Mucosa of gallbladder (tissue), 1 donor: ENCODE data around the gene TMPRSS6. TPM values are rescaled to one million over a fixed set of nuclear protein-coding genes. Genes with fewer than 3 reads are reported as not detected.

Source experiments
- DNase-seq: peaks from one replicate; pipeline ENCODE4 v3.0.0-alpha.2; 2020; ENCODE audit warnings: low spot score
- total RNA-seq: library from RNA; stranded (reverse); gene quantifications from one replicate; pipeline ENCODE4 v1.2.1, GENCODE V29; 2021
- donor health status: DM: no; HTN: no; CAD: no.

TMPRSS6 gene
- total RNA-seq, 1 donor from 2014 or later: 9.2 TPM

GRCh38 chr22:37065961-37066360 is 43.6 kb downstream of the TMPRSS6 start:
- DNase-seq: no peak

- DNase-seq: no peak
These were observed 44.3 kb downstream of the TMPRSS6 start for GRCh38 chr22:37065180-37065579.

GRCh38 chr22:37064553-37064952 is 45.0 kb downstream of the TMPRSS6 start:
- DNase-seq: no peak

GRCh38 chr22:37063431-37064420 is 45.8 kb downstream of the TMPRSS6 start:
- no peak for DNase-seq

GRCh38 chr22:37062702-37063381 is 46.7 kb downstream of the TMPRSS6 start:
- no peak for DNase-seq

GRCh38 chr22:37062376-37062675 is 47.2 kb downstream of the TMPRSS6 start:
- no peak for DNase-seq

- DNase-seq: no peak
These were observed 47.7 kb downstream of the TMPRSS6 start for GRCh38 chr22:37061611-37062375.

GRCh38 chr22:37060801-37061610 is 48.5 kb downstream of the TMPRSS6 start:
- DNase-seq: no peak

- no peak for DNase-seq
These were observed 49.5 kb downstream of the TMPRSS6 start for GRCh38 chr22:37059876-37060449.

GRCh38 chr22:37058917-37059701 is 50.4 kb downstream of the TMPRSS6 start:
- DNase-seq: no peak

- DNase-seq: no peak
These were observed 51.6 kb downstream of the TMPRSS6 start for GRCh38 chr22:37057796-37058510.

GRCh38 chr22:37057226-37057625 is 52.3 kb downstream of the TMPRSS6 start:
- DNase-seq: no peak

GRCh38 chr22:37056246-37056645 is 53.3 kb downstream of the TMPRSS6 start:
- no peak for DNase-seq

- DNase-seq: no peak
These were observed 54.7 kb downstream of the TMPRSS6 start for GRCh38 chr22:37054600-37055365.

GRCh38 chr22:37054056-37054395 is 55.5 kb downstream of the TMPRSS6 start:
- no peak for DNase-seq

- DNase-seq: no peak
These were observed 56.0 kb downstream of the TMPRSS6 start for GRCh38 chr22:37053310-37054055.

- no peak for DNase-seq
These were observed 56.9 kb downstream of the TMPRSS6 start for GRCh38 chr22:37052386-37053309.
